GM06990 (cell line): ENCODE results near the gene KIAA0232.

Source experiments
- DNase-seq: peaks from one replicate; pipeline ENCODE4 v3.0.0-alpha.2; 2011; ENCODE audit not compliant: insufficient read length; ENCODE audit errors: extremely low read depth
- H3K27me3 ChIP-seq: replicated peaks from 2 replicates; pipeline ENCODE4 v1.6.0; 2011; ENCODE audit warnings: low read length; ENCODE audit not compliant: control insufficient read depth, insufficient read depth
- H3K36me3 ChIP-seq: 2 replicates; pipeline ENCODE4 v1.5.1; 2011; ENCODE audit warnings: low read length; ENCODE audit not compliant: control insufficient read depth, insufficient read depth
- H3K4me3 ChIP-seq: replicated peaks from 2 replicates; pipeline ENCODE4 v1.5.1; 2011; ENCODE audit warnings: low read depth, mild to moderate bottlenecking, control low read depth, low read length
- CTCF ChIP-seq: IDR thresholded peaks from 2 replicates; pipeline ENCODE4 v1.5.1; 2011; ENCODE audit warnings: low read length, control low read depth, mild to moderate bottlenecking, inconsistent platforms; ENCODE audit not compliant: insufficient read depth, poor library complexity, severe bottlenecking

KIAA0232 gene

GRCh38 chr4:6885953-6886557 is 103.5 kb downstream of the KIAA0232 start:
- peak; percentile 39 for TF ChIP-seq CTCF

GRCh38 chr4:6886886-6887285 is 104.4 kb downstream of the KIAA0232 start:
- no peaks in the 10 kb centered on the region for H3K27me3 ChIP-seq
- no peaks in the 10 kb centered on the region; the same call in 1 of the 2 replicates for H3K36me3 ChIP-seq
- DNase-seq: no peak
- no peak for TF ChIP-seq CTCF
- no peak overlapping the region for H3K4me3 ChIP-seq

More at GRCh38 chr4:6885953-6886557, 103.5 kb downstream of the KIAA0232 start:
- Histone ChIP-seq H3K27me3 (no peaks in the 10 kb centered on the region), H3K4me3 (no peak overlapping the region), H3K36me3 (peaks cover 5% of the 10 kb centered on the region)
- DNase-seq: no peak

- no peak for TF ChIP-seq CTCF
- DNase-seq: no peak
- Histone ChIP-seq H3K36me3 (no peaks in the 10 kb centered on the region; the same call in 1 of the 2 replicates), H3K27me3 (no peaks in the 10 kb centered on the region), H3K4me3 (no peak overlapping the region)
Observed at GRCh38 chr4:6887591-6888371, 105.3 kb downstream of the KIAA0232 start.

- Histone ChIP-seq H3K4me3 (no peak overlapping the region), H3K27me3 (no peaks in the 10 kb centered on the region), H3K36me3 (no peaks in the 10 kb centered on the region)
- DNase-seq: no peak
- TF ChIP-seq CTCF: no peak
Observed at GRCh38 chr4:6888506-6889071, 106.1 kb downstream of the KIAA0232 start.

GRCh38 chr4:6889101-6889735 is 106.7 kb downstream of the KIAA0232 start:
- DNase-seq: no peak
- H3K27me3 ChIP-seq: no peaks in the 10 kb centered on the region
- TF ChIP-seq CTCF: no peak
- no peaks in the 10 kb centered on the region for H3K36me3 ChIP-seq
- H3K4me3 ChIP-seq: no peak overlapping the region
